CD1c-positive myeloid dendritic cell (primary cell): ENCODE results near the gene LAMA3.

Experiments
- DNase-seq: peaks from one replicate; pipeline ENCODE4 v3.0.0-alpha.2; 2016; ENCODE audit errors: extremely low spot score

Gene LAMA3

DNA sequence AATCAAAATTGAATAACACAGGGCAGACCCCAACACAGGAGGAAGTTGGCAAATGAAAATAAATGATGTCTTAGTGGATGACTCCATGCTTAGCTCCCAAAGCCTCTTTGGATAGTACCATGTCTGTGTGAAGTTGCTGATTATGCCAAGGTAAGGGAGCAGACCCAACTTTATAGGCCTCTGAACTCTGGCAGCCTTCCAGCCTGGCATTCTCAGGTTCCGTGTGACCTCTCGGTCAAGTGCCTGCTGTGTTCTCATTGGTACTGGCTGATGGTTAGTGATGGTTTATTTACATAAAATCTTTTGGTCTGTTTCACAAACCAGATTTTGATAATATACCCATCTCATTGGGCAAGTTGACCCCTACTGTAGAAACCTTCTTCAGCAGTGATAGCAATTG lies 213.1 kb downstream of the LAMA3 start:
- no peak for DNase-seq

DNA sequence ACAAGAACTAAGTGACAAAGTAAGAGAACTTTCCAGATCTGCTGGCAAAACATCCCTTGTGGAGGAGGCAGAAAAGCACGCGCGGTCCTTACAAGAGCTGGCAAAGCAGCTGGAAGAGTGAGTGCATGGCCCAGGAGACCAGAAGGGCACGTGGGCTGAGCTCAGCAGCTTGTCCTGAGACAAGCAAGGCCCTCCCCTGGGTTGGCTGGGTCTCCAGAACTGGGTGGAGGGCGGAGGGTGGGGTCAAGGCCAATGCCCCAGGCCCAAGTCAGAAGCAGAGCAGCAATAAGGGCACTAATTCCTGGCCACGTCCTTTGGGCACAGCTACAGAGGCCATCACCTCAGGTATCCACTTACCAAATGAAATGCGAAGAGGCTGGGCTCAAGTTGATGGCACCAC lies 214.7 kb downstream of the LAMA3 start:
- no peak for DNase-seq

DNA sequence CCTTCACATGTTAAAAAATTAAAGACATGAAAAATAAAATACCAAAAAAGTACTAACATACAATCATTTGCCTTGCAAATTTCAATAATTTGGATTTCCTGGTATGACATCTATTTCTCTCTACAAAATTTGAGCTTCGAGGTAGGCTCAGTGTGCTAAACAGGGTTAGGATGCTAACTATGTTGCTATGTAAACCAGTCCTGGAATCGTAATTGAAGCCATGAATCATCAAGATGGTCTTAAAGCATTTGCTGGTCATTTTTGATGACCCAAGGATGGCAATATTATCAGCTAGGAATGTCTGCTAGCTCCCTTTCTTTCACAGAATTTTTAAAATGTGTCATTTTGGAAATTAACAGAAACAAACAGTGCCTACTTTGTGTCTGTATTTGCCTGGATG lies 217.4 kb downstream of the LAMA3 start:
- no peak for DNase-seq

DNA sequence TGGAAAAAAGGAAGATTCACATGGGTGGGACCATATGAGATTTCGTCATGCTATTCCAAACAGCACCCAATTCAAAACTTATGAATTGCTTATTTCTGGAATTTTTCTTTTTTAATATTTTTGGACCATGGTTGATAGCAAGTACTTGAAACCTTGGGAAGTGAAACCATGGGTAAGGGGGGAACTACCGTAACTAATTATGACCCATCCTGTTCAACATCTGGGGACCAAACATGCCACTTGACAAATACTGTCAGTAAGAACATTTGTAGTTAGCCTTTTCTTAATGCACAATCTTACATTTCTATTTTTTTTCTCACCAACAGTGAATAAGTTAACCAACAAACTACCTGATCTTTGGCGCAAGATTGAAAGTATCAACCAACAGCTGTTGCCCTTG lies 219.6 kb downstream of the LAMA3 start:
- no peak for DNase-seq

DNA sequence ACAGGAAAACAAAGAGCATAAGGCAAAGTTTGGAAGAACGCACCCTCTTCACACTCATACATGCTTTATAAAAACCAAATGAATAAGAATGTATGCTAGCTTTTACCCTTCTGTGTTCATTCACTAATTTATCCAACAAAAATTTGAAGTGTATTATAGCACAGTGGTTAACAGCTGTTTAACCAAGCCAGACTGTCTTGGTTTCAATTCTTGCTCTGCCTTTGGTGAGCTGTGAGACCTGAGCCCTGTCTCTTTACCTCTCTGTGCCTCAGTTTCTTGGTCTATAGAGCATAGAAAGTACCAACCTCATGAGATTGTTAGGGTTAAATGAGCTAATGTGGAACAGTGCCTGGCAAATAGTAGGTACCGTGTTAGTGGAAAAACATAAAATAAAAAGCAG lies 220.8 kb downstream of the LAMA3 start:
- DNase-seq: no peak

DNA sequence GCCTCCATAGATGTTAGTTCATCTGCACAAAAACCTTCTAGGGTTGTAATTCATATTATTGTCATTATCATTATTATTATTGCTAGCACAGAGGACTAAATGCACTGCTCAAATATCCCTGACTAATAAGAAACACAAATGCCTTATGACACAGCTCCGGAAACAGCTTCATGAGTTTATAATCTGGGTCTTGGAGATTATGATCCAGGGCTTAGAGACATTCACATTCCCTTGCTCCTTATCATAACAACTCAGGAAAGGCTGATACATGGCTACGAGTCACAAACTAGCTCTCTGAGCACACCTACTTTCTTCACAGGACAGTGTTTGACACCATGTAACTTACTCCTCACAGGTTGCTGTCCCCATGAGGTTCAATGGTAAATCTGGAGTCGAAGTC lies 223.1 kb downstream of the LAMA3 start:
- no peak for DNase-seq

DNA sequence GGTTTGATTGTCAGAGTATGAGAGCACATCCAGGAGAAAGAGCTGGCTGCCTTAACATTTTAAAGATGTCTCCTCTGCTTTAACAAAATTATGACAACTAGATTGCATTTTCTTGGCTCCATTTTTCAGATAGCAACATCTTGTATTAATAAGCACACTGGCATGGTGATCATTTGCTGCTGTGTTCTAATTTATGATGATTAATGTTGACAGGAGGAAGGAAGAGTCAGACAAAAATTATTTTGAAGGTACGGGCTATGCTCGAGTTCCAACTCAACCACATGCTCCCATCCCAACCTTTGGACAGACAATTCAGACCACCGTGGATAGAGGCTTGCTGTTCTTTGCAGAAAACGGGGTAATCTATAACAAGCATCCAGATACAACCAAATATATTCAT lies 227.1 kb downstream of the LAMA3 start:
- DNase-seq: no peak

DNA sequence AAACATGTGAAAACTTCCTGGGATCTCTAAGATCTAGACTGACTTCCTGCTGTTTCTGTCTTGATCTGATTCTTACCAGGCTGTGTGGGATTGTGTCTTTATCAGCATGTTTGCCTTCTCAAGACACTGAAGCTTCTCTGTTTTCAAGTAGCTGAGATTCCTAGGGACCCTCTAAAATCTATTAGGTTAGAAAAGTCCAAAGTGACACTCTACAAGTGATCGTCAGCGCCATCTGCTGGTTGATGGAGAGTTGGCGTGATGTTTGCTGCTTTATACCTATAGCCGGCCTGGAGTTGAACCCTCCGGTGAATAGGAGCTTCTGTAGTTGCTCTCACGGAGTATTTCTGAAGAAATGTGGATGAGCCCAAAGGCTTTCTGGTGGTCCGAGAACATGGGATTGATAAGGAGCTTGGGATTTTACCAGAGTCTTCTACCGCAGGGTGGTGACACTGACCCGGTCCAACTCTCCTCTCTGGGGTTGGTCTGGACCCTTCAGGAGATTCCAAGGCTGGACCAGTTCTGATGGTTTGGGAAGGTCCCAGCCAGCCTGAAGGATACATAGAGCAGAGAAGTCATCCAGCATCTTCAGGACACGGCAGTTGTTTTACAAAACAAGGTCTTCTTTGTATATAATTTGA lies 229.3 kb downstream of the LAMA3 start:
- peak; percentile 75 for DNase-seq

DNA sequence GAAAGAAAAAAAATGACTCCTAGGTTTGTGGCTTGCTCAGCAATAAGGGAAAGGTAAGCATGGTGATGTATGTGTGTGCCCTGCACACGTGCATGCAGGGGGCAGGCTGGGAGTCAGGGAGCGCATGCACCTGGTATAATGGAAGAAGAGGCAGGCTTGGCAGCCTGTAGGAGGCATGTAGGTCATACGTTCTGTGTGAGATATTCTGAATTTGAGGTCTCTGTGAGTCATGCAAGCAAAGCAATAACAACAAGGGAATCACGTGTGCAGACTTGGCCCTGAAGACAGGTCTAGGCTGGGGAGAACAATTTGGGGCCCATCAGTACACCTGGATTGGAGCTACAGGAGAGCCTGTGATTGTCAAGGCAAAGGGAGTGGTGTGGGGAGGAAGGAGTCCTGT lies 230.8 kb downstream of the LAMA3 start:
- DNase-seq: no peak

DNA sequence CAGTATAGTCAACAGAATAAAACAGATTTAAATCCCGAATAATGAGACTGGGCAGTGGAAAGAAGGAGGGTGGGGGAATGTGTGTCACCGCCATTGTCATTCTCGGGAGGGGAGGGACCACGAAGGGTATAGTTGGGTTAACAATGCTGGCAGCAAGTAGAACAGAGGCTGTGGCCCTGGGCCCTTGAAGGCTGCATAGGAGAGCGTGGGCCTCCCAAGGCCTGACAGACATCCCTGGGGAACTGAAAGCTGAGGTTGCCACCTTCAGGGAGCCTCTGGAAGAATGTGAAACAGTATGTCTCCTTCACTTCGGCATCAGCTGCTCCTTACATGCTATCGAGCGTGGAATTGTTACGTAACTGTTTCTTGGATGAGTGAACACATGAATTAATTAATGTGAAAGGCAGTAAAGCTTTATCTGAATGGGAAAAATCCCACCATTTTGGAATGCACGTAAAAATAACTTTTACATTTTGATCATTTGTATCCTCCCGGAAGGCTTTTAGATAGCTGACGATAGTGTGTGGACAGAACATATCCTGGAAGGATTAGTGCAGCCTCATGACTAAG lies 232.5 kb downstream of the LAMA3 start:
- no peak for DNase-seq

DNA sequence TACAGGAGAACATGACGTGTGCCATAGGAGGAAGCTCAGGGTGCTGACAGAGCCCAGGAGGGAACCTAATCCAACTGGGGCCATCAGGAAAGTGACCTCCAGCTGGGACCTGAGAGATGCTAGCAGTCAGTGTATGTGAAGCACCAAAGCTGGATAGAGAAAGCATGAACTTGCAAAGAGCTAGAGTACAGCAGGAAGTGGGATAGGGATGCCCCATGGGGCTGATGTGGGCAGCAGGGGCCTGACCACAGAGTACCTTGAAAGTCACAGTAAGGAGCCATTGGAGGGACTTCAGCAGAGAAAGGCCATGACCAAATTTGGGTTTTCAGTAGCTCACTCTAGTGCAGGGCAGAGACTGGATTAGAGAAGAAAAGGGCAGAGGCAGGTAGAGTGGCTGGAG lies 233.7 kb downstream of the LAMA3 start:
- DNase-seq: no peak

DNA sequence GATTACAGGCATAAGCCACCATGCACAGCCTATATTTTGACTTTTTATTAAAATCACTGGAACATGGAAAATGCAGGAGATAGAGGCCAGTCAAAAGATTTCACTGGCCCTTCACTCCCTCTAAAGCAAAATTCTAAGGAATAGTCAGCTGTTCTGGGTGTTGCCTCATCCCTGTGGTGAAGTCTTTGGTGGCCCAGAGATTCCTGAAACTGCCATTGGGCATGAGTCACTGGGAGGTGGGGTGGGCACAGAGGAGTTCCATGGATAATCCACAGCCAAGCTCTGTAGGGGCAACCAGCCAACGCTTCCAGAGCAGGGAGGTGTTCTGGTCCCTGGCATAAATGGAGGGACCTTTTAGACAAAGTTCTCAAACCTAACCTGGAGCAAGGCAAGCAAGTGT lies 235.6 kb downstream of the LAMA3 start:
- DNase-seq: no peak

DNA sequence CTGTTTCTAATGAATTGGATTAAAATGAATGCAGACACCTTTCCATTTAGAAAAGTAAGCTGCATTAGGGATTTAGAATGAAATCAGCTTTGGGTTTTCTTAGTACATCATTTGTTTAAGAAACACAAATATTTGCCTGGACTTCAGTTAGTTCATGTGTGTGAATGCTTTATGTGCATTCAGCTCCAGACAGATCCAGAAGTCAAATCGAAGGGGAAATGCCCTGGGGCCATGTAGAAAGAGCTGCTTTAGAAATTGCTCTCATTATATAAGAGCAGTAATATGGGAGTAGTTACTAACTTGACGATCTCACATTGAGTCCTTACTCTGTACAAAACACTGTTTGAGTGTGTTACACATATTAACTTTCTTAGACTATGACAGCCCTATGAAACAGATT lies 237.3 kb downstream of the LAMA3 start:
- no peak for DNase-seq

DNA sequence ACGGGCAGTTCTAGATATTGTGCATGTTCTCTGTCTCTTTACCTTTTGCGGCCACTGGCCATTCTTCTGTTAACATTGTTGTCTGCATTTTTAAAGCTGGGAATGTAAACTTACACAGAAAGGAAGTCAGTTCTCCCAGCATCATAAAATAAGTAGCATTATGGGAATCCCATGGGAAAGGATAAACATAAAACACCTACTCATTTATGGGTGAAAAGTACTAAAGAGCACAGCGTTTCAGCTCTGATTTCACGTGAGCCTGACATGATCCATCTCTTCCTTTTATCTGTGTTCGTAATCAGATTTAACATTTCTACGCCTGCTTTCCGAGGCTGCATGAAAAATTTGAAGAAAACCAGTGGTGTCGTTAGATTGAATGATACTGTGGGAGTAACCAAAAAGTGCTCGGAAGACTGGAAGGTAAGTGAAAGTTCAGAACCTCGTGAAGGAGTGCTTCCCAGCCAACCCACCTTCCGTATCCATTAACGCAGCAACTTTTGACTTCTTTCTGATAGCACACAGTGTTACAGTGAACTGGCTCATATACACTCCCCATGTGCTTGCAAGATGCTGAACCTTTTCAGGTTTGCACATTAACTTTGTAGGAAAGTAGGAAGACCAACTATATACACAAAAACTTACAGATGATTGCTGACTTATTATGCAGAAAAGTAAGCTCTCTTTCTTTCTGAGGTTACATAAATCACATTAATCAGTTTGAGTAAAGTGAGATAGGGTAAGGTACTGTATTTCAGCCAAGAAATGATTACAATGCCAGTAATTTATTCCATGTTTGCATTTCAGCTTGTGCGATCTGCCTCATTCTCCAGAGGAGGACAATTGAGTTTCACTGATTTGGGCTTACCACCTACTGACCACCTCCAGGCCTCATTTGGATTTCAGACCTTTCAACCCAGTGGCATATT lies 238.8 kb downstream of the LAMA3 start:
- no peak for DNase-seq

DNA sequence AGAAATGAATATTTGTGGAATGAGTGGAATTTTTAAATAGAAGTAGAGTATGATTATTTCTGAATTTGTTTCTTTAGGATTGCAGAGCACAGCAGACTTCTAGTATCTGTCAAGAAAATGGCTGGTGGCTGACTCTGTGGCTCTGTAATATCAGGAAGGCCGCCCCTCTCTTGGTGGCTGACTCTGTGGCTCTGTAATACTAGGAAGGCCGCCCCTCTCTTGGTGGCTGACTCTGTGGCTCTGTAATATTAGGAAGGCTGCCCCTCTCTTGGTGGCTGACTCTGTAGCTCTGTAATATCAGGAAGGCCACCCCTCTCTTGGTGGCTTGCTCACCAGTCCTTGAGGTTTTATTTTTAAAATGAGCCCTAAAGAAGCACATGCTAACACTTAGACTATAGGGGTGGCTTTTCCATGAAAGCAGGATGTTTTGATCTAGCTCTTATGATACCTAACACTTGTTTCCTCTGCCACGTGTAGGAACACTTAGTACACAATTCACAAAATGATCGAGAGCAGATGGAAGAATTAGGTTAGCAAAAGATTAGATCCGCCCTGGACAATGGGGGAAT lies 240.2 kb downstream of the LAMA3 start:
- no peak for DNase-seq

DNA sequence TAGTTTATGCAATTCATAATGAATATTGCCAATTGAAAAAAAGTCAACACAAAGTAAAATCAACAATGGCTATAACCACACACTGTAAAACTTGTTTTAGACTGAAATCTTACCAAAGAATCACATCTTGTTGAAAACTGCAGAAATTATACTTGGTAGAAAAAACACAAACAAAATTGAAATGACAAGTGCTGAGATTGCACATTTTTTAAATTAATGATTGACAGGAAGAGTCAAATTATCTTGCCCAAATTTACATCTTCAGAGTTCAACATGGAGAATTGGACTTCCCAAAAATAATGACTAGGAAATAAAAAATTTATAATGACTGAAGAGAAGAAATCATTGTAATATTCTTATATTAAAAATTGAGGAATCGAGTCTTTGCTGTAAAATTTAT lies 240.7 kb downstream of the LAMA3 start:
- no peak for DNase-seq

DNA sequence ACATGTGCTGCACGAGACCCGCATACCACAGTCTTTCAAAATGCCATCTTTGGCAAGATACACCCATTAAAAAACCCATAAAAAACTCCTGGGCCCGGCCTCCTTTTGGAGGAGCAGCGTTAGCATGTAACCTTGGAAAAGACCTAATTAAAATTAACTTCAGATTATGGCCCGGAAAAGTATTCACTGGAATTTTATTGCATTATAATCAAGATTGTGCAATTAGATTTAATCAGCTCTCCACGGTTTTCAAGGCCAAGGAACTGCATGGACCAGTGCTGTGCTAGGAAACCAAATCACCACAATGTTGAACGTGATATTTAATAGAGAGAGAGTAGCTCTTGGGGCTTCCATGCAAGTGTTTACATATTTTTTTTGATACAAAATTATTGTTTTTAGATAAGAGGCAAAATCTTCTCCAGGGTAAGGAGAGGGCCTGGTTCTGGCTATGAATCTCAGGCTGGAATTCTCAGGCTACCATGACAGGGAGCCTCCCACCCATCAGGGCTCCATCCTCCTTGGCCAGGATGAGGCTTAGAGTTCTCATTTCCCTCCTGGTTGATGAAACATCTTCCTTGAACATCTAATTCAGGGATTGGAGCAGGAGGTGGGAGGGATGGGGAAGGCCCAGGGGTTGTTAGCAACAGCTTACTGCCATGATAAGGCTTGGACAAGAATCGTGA lies 243.3 kb downstream of the LAMA3 start:
- no peak for DNase-seq

DNA sequence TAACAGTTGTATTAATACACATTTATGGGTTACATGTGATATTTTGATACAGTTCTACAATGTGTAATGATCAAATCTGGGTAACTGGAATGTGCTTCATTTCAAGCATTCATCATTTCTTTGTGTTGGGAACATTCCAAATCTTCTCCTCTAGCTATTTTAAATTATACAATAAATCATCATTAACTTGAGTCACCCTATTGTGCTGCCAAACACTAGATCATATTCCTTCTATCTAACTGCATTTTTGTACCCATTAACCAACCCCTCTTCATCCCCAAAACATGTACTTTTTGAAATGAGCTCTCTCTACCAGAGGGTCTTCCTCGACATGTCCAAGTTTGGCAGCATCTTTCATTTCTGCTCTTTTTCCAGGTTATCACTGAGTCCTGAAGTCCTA lies 244.2 kb downstream of the LAMA3 start:
- DNase-seq: no peak

DNA sequence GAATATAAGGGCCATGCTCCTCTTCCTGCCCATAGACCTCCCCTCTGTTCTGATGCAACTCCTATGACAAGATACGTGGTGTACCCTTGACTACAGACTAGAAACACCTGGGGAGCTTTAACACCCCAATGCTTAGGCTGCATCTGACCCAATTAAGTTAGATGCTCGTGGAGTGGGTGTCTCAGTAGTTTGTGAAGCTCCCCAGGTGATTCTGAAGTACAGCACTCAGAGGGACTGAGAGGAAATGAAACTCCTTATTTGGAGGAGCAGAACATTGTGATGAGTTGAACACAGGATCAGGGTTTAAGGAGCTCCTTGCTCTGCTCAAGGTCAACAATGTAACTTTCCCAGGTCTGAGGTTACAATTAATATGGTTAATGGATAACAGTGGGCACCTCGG lies 245.0 kb downstream of the LAMA3 start:
- DNase-seq: no peak

DNA sequence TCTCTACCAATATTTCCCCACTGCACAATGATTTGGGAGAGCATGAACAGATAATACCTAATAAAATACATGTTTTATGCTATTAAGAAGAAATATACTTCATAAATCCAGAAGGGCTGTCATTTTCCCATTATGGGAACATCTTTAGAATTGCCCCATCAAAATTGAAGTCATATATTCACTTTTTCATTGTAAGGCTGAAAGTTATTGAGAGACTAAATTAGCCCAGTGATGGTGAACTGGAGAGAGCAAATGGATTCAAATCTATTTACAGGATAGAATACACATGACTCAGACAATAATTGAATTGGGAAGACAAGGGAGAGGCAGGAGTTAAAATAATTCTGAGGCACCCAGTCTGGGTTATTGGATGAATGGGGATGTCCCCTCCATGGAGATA lies 245.6 kb downstream of the LAMA3 start:
- no peak for DNase-seq

DNA sequence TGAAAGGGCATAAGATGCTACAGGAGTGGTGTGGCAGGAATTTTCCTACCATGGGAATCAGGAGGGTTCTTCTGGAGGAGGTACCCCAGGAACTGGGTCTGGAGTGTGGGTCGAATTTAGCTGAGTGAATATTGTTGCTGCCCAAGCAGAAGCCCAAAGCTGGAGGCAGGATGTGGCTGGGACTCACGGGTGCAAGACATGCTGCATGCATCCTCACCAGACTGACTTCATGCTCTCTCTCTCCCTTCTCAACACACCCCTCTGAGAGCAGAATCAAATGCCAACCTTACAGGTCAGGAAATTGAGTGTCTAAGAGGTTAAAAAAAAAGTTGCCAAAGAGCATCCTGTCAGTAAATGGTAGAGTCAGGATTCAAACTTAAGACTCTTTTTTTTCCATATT lies 246.6 kb downstream of the LAMA3 start:
- DNase-seq: no peak

DNA sequence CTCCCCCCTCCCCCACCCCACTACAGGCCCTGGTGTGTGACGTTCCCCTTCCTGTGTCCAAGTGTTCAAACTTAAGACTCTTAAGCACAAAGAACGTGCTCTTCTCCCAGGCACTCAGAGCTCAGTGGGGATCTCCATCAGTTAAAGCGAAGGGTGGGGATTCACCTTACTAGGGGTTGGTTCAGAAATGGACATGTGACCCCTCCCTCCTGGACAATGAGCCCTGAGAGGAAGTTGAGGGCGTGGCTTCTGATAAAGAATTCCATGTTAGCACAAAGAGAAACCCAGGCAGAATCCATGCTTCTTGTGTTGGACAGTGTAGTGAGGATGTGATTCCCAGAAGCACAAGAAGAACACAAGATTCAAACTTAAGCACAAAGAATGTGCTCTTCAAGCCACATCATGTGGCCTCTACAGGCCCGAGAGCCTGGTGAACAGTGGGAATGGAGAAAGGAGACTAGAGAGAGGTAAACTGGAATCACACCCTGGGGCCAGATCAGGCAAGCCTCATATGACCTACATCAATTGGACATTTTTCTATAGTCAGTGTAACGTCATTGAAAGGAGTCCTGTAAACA lies 247.2 kb downstream of the LAMA3 start:
- no peak for DNase-seq
